Smooth muscle cell (in vitro differentiated cells): ENCODE data around the gene ACO1. TPM values are rescaled to one million over a fixed set of nuclear protein-coding genes. Genes with fewer than 3 reads are reported as not detected.
A peak's percentile ranks its signal among the peaks of the same experiment; 100 is the strongest.

ENCODE experiments used
- DNase-seq: peaks from one replicate; lab custom pipeline; 2025; ENCODE audit not compliant: unreplicated experiment; lab: John Stamatoyannopoulos, UW
- H2AFZ ChIP-seq: fragments of 200-600 bp; sonication (generic); 2 replicates; pipeline ENCODE4 v1.6.0; 2016; ENCODE audit warnings: antibody characterized with exemption, low read depth, mild to moderate bottlenecking
- H3F3A ChIP-seq: fragments of 200-600 bp; sonication (generic); 2 replicates; pipeline ENCODE4 v1.6.0; 2017; ENCODE audit warnings: antibody characterized with exemption, low read depth
- H3K27ac ChIP-seq: fragments of 200-600 bp; sonication (generic); 2 replicates; pipeline ENCODE4 v1.5.1; 2016; ENCODE audit warnings: low read depth, mild to moderate bottlenecking
- H3K27me3 ChIP-seq: fragments of 200-600 bp; sonication (generic); 2 replicates; pipeline ENCODE4 v1.6.1; 2016; ENCODE audit warnings: low read depth, mild to moderate bottlenecking
- H3K36me3 ChIP-seq: fragments of 200-600 bp; sonication (generic); 2 replicates; pipeline ENCODE4 v1.5.1; 2016; ENCODE audit warnings: low read depth
- H3K4me1 ChIP-seq: fragments of 200-600 bp; sonication (generic); 2 replicates; pipeline ENCODE4 v1.5.1; 2016; ENCODE audit warnings: low read depth
- H3K4me2 ChIP-seq: fragments of 200-600 bp; sonication (generic); 2 replicates; pipeline ENCODE4 v1.6.0; 2016; ENCODE audit warnings: mild to moderate bottlenecking
- H3K4me3 ChIP-seq: fragments of 200-600 bp; sonication (generic); 2 replicates; pipeline ENCODE4 v1.5.1; 2016; ENCODE audit warnings: mild to moderate bottlenecking
- H3K79me2 ChIP-seq: fragments of 200-600 bp; sonication (generic); 2 replicates; pipeline ENCODE4 v1.6.0; 2016; ENCODE audit warnings: low read depth, mild to moderate bottlenecking
- H3K9ac ChIP-seq: fragments of 200-600 bp; sonication (generic); 2 replicates; pipeline ENCODE4 v1.6.0; 2016; ENCODE audit warnings: low read depth
- H3K9me3 ChIP-seq: fragments of 200-600 bp; sonication (generic); replicated peaks from 2 replicates; pipeline ENCODE4 v1.5.1; 2016; ENCODE audit warnings: low read depth
- H4K20me1 ChIP-seq: fragments of 200-600 bp; sonication (generic); 2 replicates; pipeline ENCODE4 v1.6.0; 2016; ENCODE audit warnings: low read depth
- CTCF ChIP-seq: fragments of 200-600 bp; sonication (generic); IDR thresholded peaks from 2 replicates; pipeline ENCODE4 v1.5.1; 2017; ENCODE audit warnings: borderline replicate concordance, mild to moderate bottlenecking, antibody characterized with exemption; ENCODE audit not compliant: insufficient read depth, poor library complexity, severe bottlenecking
- WGBS: methylation state at CpG from one replicate; pipeline ENCODE4 v1.1.7; 2016; ENCODE audit warnings: low lambda C conversion rate; 5-methylcytosine and 5-hydroxymethylcytosine counted together
- polyA plus RNA-seq: library from polyadenylated mRNA; unstranded; fragments of >200 nt; fragmentation: Nextera tagmentation; extraction: Ambion mirVana; gene quantifications from 2 replicates; pipeline ENCODE4 v1.2.1, GENCODE V29; 2016
- total RNA-seq: library from RNA; depleted of rRNA; stranded (reverse); fragments of >200 nt; gene quantifications from 2 replicates; pipeline ENCODE4 v1.2.3, GENCODE V29; 2014

The ACO1 gene
- total and polyA plus RNA-seq, 2 experiments from 2014 or later, result 72.3 to 74.4 TPM

GRCh38 chr9:32394381-32395049 lies 10.1 kb downstream of the ACO1 start:
- no peaks in the 10 kb centered on the region for H3K9me3 ChIP-seq
- no peaks in the 10 kb centered on the region for H3K4me1 ChIP-seq
- no peak overlapping the region for H2AFZ ChIP-seq
- H3K9ac ChIP-seq, result no peak overlapping the region
- H3K4me2 ChIP-seq, result peak overlapping the region; percentile 0
- H4K20me1 ChIP-seq, result peaks cover 67% of the 10 kb centered on the region
- peaks cover 86% of the 10 kb centered on the region for H3K79me2 ChIP-seq
- H3K27me3 ChIP-seq, result no peaks in the 10 kb centered on the region
- no peaks in the 10 kb centered on the region for H3F3A ChIP-seq
- WGBS, result 84% methylated on average over 6 of the region's 6 CpGs
- H3K27ac ChIP-seq, result no peak overlapping the region
- H3K36me3 ChIP-seq, result no peaks in the 10 kb centered on the region
- no peak for TF ChIP-seq CTCF
- no peak for DNase-seq
- no peak overlapping the region for H3K4me3 ChIP-seq

DNA sequence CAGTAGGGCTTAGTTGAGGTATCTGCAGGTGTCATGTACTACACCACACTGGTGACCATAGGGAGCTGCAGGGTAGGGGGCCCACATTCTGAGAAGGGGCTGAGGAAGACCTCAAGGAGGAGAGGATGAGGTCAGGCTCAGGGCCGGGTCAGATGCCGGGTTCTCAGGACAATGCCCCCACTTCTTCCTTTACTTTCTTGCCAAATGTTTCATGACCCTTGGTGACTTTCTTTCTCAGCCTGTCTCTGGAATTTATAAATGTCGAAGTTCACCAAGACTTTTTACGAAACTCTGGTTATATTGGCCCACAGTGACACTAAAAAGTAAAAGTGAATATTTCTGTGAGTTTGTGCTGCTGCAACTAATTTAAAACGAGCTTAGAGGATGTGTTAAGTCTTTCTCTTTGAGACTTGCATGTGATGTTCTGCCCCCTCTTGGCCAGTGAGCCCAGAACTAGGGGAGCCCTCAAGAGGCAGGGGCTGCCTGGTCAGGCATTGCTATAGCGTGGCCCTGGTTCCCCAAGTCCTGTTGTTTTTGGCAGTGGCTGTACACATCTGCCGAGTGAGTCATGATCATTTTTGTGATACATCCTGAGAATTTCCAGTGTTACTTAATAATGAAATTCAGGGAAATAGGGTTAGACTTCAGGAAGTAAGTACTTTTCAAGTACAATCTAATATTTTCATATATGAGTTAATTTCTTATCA lies 11.2 kb downstream of the ACO1 start:
- TF ChIP-seq CTCF, result no peak
- WGBS, result 82% methylated on average over 7 of the region's 7 CpGs
- H3K27ac ChIP-seq, result peak overlapping the region; percentile 61
- H3K9ac ChIP-seq, result peak overlapping the region; percentile 24
- no peaks in the 10 kb centered on the region for H3F3A ChIP-seq
- no peaks in the 10 kb centered on the region for H3K4me1 ChIP-seq
- H3K27me3 ChIP-seq, result no peaks in the 10 kb centered on the region
- peak; percentile 2 for DNase-seq
- no peak overlapping the region for H3K4me3 ChIP-seq
- no peaks in the 10 kb centered on the region for H3K36me3 ChIP-seq
- no peak overlapping the region for H2AFZ ChIP-seq
- H3K4me2 ChIP-seq, result peak overlapping the region; percentile 34
- peaks cover 63% of the 10 kb centered on the region for H4K20me1 ChIP-seq
- peaks cover 87% of the 10 kb centered on the region for H3K79me2 ChIP-seq
- H3K9me3 ChIP-seq, result no peaks in the 10 kb centered on the region

DNA sequence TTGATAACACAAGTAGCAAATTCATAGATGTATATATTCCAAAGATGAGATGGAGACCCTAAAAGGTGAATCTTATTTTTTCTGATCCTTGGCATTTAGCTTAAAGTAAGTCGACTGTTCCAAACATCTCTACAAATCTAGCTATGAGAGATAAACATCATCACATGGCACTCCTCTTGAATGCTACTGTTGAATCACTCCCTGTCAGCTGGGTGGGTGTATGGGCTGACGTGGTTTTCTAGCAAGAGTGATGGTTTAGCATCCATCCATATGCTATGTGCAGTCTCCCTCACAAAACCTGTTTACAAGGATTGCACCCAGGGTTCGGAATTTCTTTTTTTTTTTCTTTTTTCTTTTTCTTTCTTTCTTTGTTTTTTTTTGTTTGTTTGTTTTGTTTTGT lies 13.8 kb downstream of the ACO1 start:
- no peak overlapping the region for H3K4me3 ChIP-seq
- H3K27ac ChIP-seq, result peak overlapping the region; percentile 8
- no peaks in the 10 kb centered on the region for H3K27me3 ChIP-seq
- no peaks in the 10 kb centered on the region for H3K9me3 ChIP-seq
- H3K36me3 ChIP-seq, result no peaks in the 10 kb centered on the region
- H2AFZ ChIP-seq, result no peak overlapping the region
- no peak overlapping the region for H3K4me2 ChIP-seq
- H4K20me1 ChIP-seq, result peaks cover 66% of the 10 kb centered on the region
- peaks cover 82% of the 10 kb centered on the region for H3K79me2 ChIP-seq
- DNase-seq, result no peak
- no peaks in the 10 kb centered on the region for H3K4me1 ChIP-seq
- no peaks in the 10 kb centered on the region for H3F3A ChIP-seq
- WGBS, result 62% methylated on average over 3 of the region's 3 CpGs
- no peak overlapping the region for H3K9ac ChIP-seq
- no peak for TF ChIP-seq CTCF
